Pancreas (tissue), 10 donors: ENCODE data around the gene PACS1. TPM values are rescaled to one million over a fixed set of nuclear protein-coding genes. Genes with fewer than 3 reads are reported as not detected.

ENCODE experiments used
- ATAC-seq, 4 donors: fragments of 200-7000 bp; cut with Tn5 transposase; one replicate each; pipeline versions ENCODE4 v1.8.0 to v1.9.1; 2020; ENCODE audit warnings: mild to moderate bottlenecking in 4 of 4, moderate library complexity in 4 of 4
- DNase-seq, 6 donors: peaks; one replicate each; pipeline ENCODE4 v3.0.0-alpha.2; 2020
- FAIRE-seq: peaks from 2 replicates; lab custom pipeline; 2012; peaks lifted over from hg19 to GRCh38; lab: Jason Lieb, UNC
- H3K27ac ChIP-seq, 4 donors: fragments of 200-600 bp; sonication (generic); 1 replicate in 3 of 4; 2 replicates in 1 of 4; pipeline versions ENCODE4 v1.5.0 to v1.8.0; 2020
- H3K27me3 ChIP-seq, 4 donors: fragments of 200-600 bp; one replicate each; pipeline ENCODE4 v1.8.0; 2021
- H3K36me3 ChIP-seq, 3 donors: fragments of 200-600 bp; sonication (generic) in 1 of 3; one replicate each; pipeline versions ENCODE4 v1.5.0 to v1.8.0; 2020 to 2021
- H3K4me1 ChIP-seq, 3 donors: fragments of 200-600 bp; one replicate each; pipeline ENCODE4 v1.8.0; 2021
- H3K4me3 ChIP-seq, 4 donors: fragments of 200-600 bp; sonication (generic) in 2 of 4; one replicate each; pipeline versions ENCODE4 v1.5.0 to v1.8.0; 2020 to 2021
- H3K9me3 ChIP-seq, 4 donors: fragments of 200-600 bp; one replicate each; pipeline ENCODE4 v1.8.0; 2021
- CTCF ChIP-seq, 4 donors: fragments of 200-600 bp; sonication (generic) in 3 of 4; IDR thresholded peaks; one replicate each; pipeline versions ENCODE4 v1.5.0 to v1.8.0; 2021; ENCODE audit warnings: antibody characterized with exemption in 4 of 4
- WGBS, 2 donors: extraction: QIAGEN DNeasy Blood & Tissue Kit; methylation state at CpG; one replicate each; pipeline ENCODE4 v1.1.7; 2013; 5-methylcytosine and 5-hydroxymethylcytosine counted together
- intact Hi-C, 3 donors: fragments of 100-400 bp; cut with DNase I; formaldehyde crosslinking; loops; one replicate each; pipeline versions ENCODE4 v1.11.1 to v1.14.2; 2022
- polyA plus RNA-seq, 2 donors: library from polyadenylated mRNA; stranded (reverse); fragments of 200-250 nt; gene quantifications; one replicate each; pipeline ENCODE4 v1.2.3, GENCODE V29; 2013
- total RNA-seq, 6 donors: library from RNA; stranded (reverse); fragmentation: NEBNext Ultra II Directional in 4 of 6; extraction: Animal tissue kit (Norgen Biotek cat#: 25700) in 4 of 6; gene quantifications; one replicate each; pipeline versions ENCODE4 v1.2.1 to v1.2.4, GENCODE V29; 2021 to 2023
- donor health status: healthy with polysubstance abuse.
- donor health status: DM: no; HTN: no; CAD: no; lungs with moderate emphysema.
- donor health status: DM: no; HTN: no; CAD: no.
- donor health status: control.
- donor health status: control.
- donor health status: Bipolar disorder and iron deficiency.
- donor health status: DM: yes; HTN: yes; CAD: no.
- donor health status: DM: no; HTN: no; CAD: no.
- donor health status: DM: no; HTN: no; CAD: no.
- donor health status: DM: yes; HTN: yes; CAD: no.

PACS1 gene
- total and polyA plus RNA-seq, 8 donors = 16.9 to 61.0 (median 27.3) TPM

- WGBS, 2 donors = 4 to 5% methylated on average over 27 to 28 of the region's 28 CpGs
- H3K36me3 ChIP-seq = no peaks in the 10 kb centered on the region
- H3K4me3 ChIP-seq = peak overlapping the region; percentile 75 to 93 (median 84)
- no peaks in the 10 kb centered on the region for H3K9me3 ChIP-seq
- H3K4me1 ChIP-seq = peaks cover 0 to 6% (median 0%) of the 10 kb centered on the region in 3 donors
- no peak for FAIRE-seq
- TF ChIP-seq CTCF (IDR thresholded peaks at IDR 0.05) = peak in 2 of 4 donors; percentile 2 to 5
- peak overlapping the region in 3 of 4 donors; percentile 30 to 61 (median 48) for H3K27ac ChIP-seq
- no peaks in the 10 kb centered on the region for H3K27me3 ChIP-seq
- DNase-seq = no peak
- ATAC-seq = peak in 2 of 4 donors; percentile 4 to 6
- intact Hi-C loops = no loop called here
Measured at GRCh38 chr11:66258473-66258893, 188.4 kb downstream of the PACS1 start.

GRCh38 chr11:66259225-66259624 is 189.2 kb downstream of the PACS1 start:
- intact Hi-C loops = no loop called here
- Histone ChIP-seq H3K27me3 (no peaks in the 10 kb centered on the region), H3K4me1 (peaks cover 0 to 6% (median 0%) of the 10 kb centered on the region in 3 donors), H3K4me3 (no peak overlapping the region), H3K9me3 (no peaks in the 10 kb centered on the region), H3K36me3 (no peaks in the 10 kb centered on the region), H3K27ac (no peak overlapping the region)
- FAIRE-seq (no peak), ATAC-seq (no peak), DNase-seq (no peak)
- no peak for TF ChIP-seq CTCF (IDR thresholded peaks at IDR 0.05)
- WGBS, 2 donors = 97 to 99% methylated on average over 2 of the region's 2 CpGs

- ATAC-seq (no peak), DNase-seq (no peak), FAIRE-seq (no peak)
- TF ChIP-seq CTCF (IDR thresholded peaks at IDR 0.05) = no peak
- Histone ChIP-seq H3K27me3 (no peaks in the 10 kb centered on the region), H3K9me3 (no peaks in the 10 kb centered on the region), H3K4me3 (no peak overlapping the region), H3K36me3 (no peaks in the 10 kb centered on the region), H3K4me1 (peaks cover 0 to 6% (median 0%) of the 10 kb centered on the region in 3 donors), H3K27ac (no peak overlapping the region)
- WGBS, 2 donors = 87 to 91% methylated on average over 4 of the region's 4 CpGs
- intact Hi-C loops = no loop called here
Measured at GRCh38 chr11:66259956-66260355, 189.9 kb downstream of the PACS1 start.

- H3K4me1 ChIP-seq = peaks cover 0 to 6% (median 0%) of the 10 kb centered on the region in 3 donors
- intact Hi-C loops = no loop called here
- H3K27me3 ChIP-seq = no peaks in the 10 kb centered on the region
- TF ChIP-seq CTCF (IDR thresholded peaks at IDR 0.05) = no peak
- FAIRE-seq (no peak), ATAC-seq (no peak), DNase-seq (peak in 1 of 6 donors; percentile 67)
- no peaks in the 10 kb centered on the region for H3K36me3 ChIP-seq
- 92 to 95% methylated on average over 16 of the region's 16 CpGs for WGBS, 2 donors
- H3K27ac ChIP-seq = no peak overlapping the region
- no peak overlapping the region for H3K4me3 ChIP-seq
- no peaks in the 10 kb centered on the region for H3K9me3 ChIP-seq
Measured at GRCh38 chr11:66261578-66261977, 191.5 kb downstream of the PACS1 start.

GRCh38 chr11:66262191-66262590 is 192.1 kb downstream of the PACS1 start:
- DNase-seq (peak in 1 of 6 donors; percentile 25), ATAC-seq (no peak), FAIRE-seq (no peak)
- Histone ChIP-seq H3K9me3 (no peaks in the 10 kb centered on the region), H3K27ac (no peak overlapping the region), H3K4me3 (no peak overlapping the region), H3K4me1 (peaks cover 0 to 6% (median 0%) of the 10 kb centered on the region in 3 donors), H3K27me3 (no peaks in the 10 kb centered on the region), H3K36me3 (no peaks in the 10 kb centered on the region)
- WGBS, 2 donors = 93 to 94% methylated on average over 5 of the region's 5 CpGs
- intact Hi-C loops = no loop called here
- no peak for TF ChIP-seq CTCF (IDR thresholded peaks at IDR 0.05)
